GM23248 (cell line): Measurements from ENCODE around the gene SCAMP5. TPM values are rescaled to one million over a fixed set of nuclear protein-coding genes. Genes with fewer than 3 reads are reported as not detected.

Source experiments
- DNase-seq: peaks from one replicate; pipeline ENCODE4 v3.0.0-alpha.2; 2015
- H2AFZ ChIP-seq: fragments of 200-600 bp; sonication (generic); 2 replicates; pipeline ENCODE4 v1.6.1; 2016; ENCODE audit warnings: antibody characterized with exemption
- H3F3A ChIP-seq: fragments of 200-600 bp; sonication (generic); 2 replicates; pipeline ENCODE4 v1.6.1; 2016; ENCODE audit warnings: mild to moderate bottlenecking, antibody characterized with exemption, mixed run types; ENCODE audit not compliant: insufficient read depth
- H3K27ac ChIP-seq: fragments of 200-600 bp; sonication (generic); 2 replicates; pipeline ENCODE4 v1.5.1; 2016; ENCODE audit warnings: mild to moderate bottlenecking
- H3K27me3 ChIP-seq: fragments of 200-600 bp; sonication (generic); replicated peaks from 2 replicates; pipeline ENCODE4 v1.6.1; 2016; ENCODE audit warnings: mild to moderate bottlenecking; ENCODE audit not compliant: insufficient read depth
- H3K36me3 ChIP-seq: fragments of 200-600 bp; sonication (generic); 2 replicates; pipeline ENCODE4 v1.6.1; 2016; ENCODE audit warnings: low read depth, mild to moderate bottlenecking
- H3K4me1 ChIP-seq: fragments of 200-600 bp; sonication (generic); 2 replicates; pipeline ENCODE4 v1.6.1; 2016; ENCODE audit warnings: mild to moderate bottlenecking; ENCODE audit not compliant: insufficient read depth
- H3K4me2 ChIP-seq: fragments of 200-600 bp; sonication (generic); one replicate; pipeline ENCODE4 v1.6.1; 2016; ENCODE audit warnings: mild to moderate bottlenecking; ENCODE audit not compliant: unreplicated experiment
- H3K4me3 ChIP-seq: fragments of 200-600 bp; sonication (generic); 2 replicates; pipeline ENCODE4 v1.5.1; 2016; ENCODE audit warnings: mild to moderate bottlenecking
- H3K79me2 ChIP-seq: fragments of 200-600 bp; sonication (generic); 2 replicates; pipeline ENCODE4 v1.6.1; 2016; ENCODE audit warnings: mild to moderate bottlenecking; ENCODE audit not compliant: insufficient read depth
- H3K9ac ChIP-seq: fragments of 200-600 bp; sonication (generic); 2 replicates; pipeline ENCODE4 v1.6.1; 2016; ENCODE audit warnings: mild to moderate bottlenecking
- H3K9me2 ChIP-seq: fragments of 200-600 bp; sonication (generic); 2 replicates; pipeline ENCODE4 v1.6.1; 2016; ENCODE audit warnings: mixed run types, mild to moderate bottlenecking, moderate library complexity; ENCODE audit not compliant: insufficient read depth
- H3K9me3 ChIP-seq: fragments of 200-600 bp; sonication (generic); one replicate; pipeline ENCODE4 v1.6.1; 2017; ENCODE audit warnings: low read depth
- H4K20me1 ChIP-seq: fragments of 200-600 bp; sonication (generic); 2 replicates; pipeline ENCODE4 v1.6.0; 2016; ENCODE audit not compliant: insufficient read depth
- EZH2 ChIP-seq: fragments of 200-600 bp; sonication (generic); IDR thresholded peaks from 2 replicates; pipeline ENCODE4 v1.6.1; 2018; ENCODE audit warnings: antibody characterized with exemption, mild to moderate bottlenecking; ENCODE audit not compliant: insufficient read depth, poor library complexity, severe bottlenecking
- EZH2phosphoT487 ChIP-seq: fragments of 200-600 bp; sonication (generic); IDR thresholded peaks from 2 replicates; pipeline ENCODE4 v1.6.1; 2018; ENCODE audit warnings: antibody characterized with exemption, moderate library complexity, mild to moderate bottlenecking, low read depth; ENCODE audit not compliant: insufficient read depth
- WGBS, 2 experiments: methylation state at CpG; one replicate each; pipeline ENCODE4 v1.1.6; 2015 to 2017; ENCODE audit warnings: low lambda C conversion rate in 2 of 2, low coverage in 1 of 2; ENCODE audit errors: missing lambda C conversion rate in 2 of 2; 5-methylcytosine and 5-hydroxymethylcytosine counted together
- in situ Hi-C: fragments of 300-500 bp; cut with MboI; formaldehyde crosslinking; loops from 2 replicates; pipeline ENCODE4 v1.15.0; 2020
- polyA plus RNA-seq: library from polyadenylated mRNA; unstranded; fragments of >200 nt; fragmentation: Nextera tagmentation; extraction: Ambion mirVana; gene quantifications from 2 replicates; pipeline ENCODE4 v1.2.1, GENCODE V29; 2016
- total RNA-seq: library from RNA; depleted of rRNA; stranded (reverse); fragments of >200 nt; shearing (Covaris generic); gene quantifications from 2 replicates; pipeline ENCODE4 v1.2.3, GENCODE V29; 2014

SCAMP5 gene
- total and polyA plus RNA-seq, 2 experiments from 2014 or later = 0.23 to 4.0 TPM

- Histone ChIP-seq H3K27ac (no peak overlapping the region), H3K4me2 (no peak overlapping the region), H3K4me3 (no peak overlapping the region), H3K9ac (no peak overlapping the region), H3K4me1 (peaks cover 10% of the 10 kb centered on the region), H3K9me3 (no peaks in the 10 kb centered on the region), H3K9me2 (no peaks in the 10 kb centered on the region), H2AFZ (no peak overlapping the region), H3K79me2 (no peaks in the 10 kb centered on the region), H3F3A (peaks cover 11% of the 10 kb centered on the region), H3K27me3 (no peaks in the 10 kb centered on the region), H3K36me3 (no peaks in the 10 kb centered on the region), H4K20me1 (no peaks in the 10 kb centered on the region)
- WGBS, 2 experiments = 89 to 95% methylated on average over 2 of the region's 2 CpGs
- no peak for DNase-seq
- TF ChIP-seq EZH2 (no peak), EZH2phosphoT487 (no peak)
- in situ Hi-C loops = no loop called here
These were observed 54.9 kb downstream of the SCAMP5 start for GRCh38 chr15:75050283-75050682.

- Histone ChIP-seq H3K9me2 (no peaks in the 10 kb centered on the region), H4K20me1 (no peaks in the 10 kb centered on the region), H3K79me2 (no peaks in the 10 kb centered on the region), H3K4me1 (peaks cover 10% of the 10 kb centered on the region), H3K4me3 (no peak overlapping the region), H3K4me2 (no peak overlapping the region), H3K36me3 (no peaks in the 10 kb centered on the region), H3K9ac (no peak overlapping the region), H3K27me3 (no peaks in the 10 kb centered on the region), H2AFZ (no peak overlapping the region), H3K27ac (no peak overlapping the region), H3F3A (peaks cover 8% of the 10 kb centered on the region), H3K9me3 (no peaks in the 10 kb centered on the region)
- in situ Hi-C loops = no loop called here
- no peak for TF ChIP-seq EZH2
- no peak for TF ChIP-seq EZH2phosphoT487
- no peak for DNase-seq
- WGBS, 2 experiments = 97% methylated on average over 6 of the region's 6 CpGs
These were observed 55.8 kb downstream of the SCAMP5 start for GRCh38 chr15:75051191-75051608.

GRCh38 chr15:75051711-75052110, 56.3 kb downstream of the SCAMP5 start:
- Histone ChIP-seq H4K20me1 (no peaks in the 10 kb centered on the region), H3K9ac (no peak overlapping the region), H3K27me3 (no peaks in the 10 kb centered on the region), H2AFZ (no peak overlapping the region), H3K27ac (no peak overlapping the region), H3K9me2 (no peaks in the 10 kb centered on the region), H3K4me1 (peaks cover 10% of the 10 kb centered on the region), H3F3A (peaks cover 3% of the 10 kb centered on the region), H3K4me2 (no peak overlapping the region), H3K36me3 (no peaks in the 10 kb centered on the region), H3K79me2 (no peaks in the 10 kb centered on the region), H3K4me3 (no peak overlapping the region), H3K9me3 (no peaks in the 10 kb centered on the region)
- WGBS, 2 experiments = 91 to 98% methylated on average over 4 of the region's 4 CpGs
- no peak for TF ChIP-seq EZH2phosphoT487
- TF ChIP-seq EZH2 = no peak
- DNase-seq = no peak
- in situ Hi-C loops = no loop called here

- Histone ChIP-seq H3K9me2 (no peaks in the 10 kb centered on the region), H3K27ac (no peak overlapping the region), H3K27me3 (no peaks in the 10 kb centered on the region), H3K36me3 (no peaks in the 10 kb centered on the region), H3K4me2 (no peak overlapping the region), H2AFZ (no peak overlapping the region), H3K9me3 (no peaks in the 10 kb centered on the region), H3K9ac (no peak overlapping the region), H4K20me1 (no peaks in the 10 kb centered on the region), H3K79me2 (no peaks in the 10 kb centered on the region), H3K4me1 (no peaks in the 10 kb centered on the region), H3K4me3 (no peak overlapping the region), H3F3A (no peaks in the 10 kb centered on the region)
- DNase-seq = no peak
- in situ Hi-C loops = no loop called here
- TF ChIP-seq EZH2phosphoT487 = no peak
- 97% methylated on average over 5 of the region's 5 CpGs for WGBS, 2 experiments
These were observed 57.8 kb downstream of the SCAMP5 start for GRCh38 chr15:75052972-75053747.
